Spleen (tissue), 11 donors: ENCODE measurements around the gene COL8A1. TPM values are rescaled to one million over a fixed set of nuclear protein-coding genes. Genes with fewer than 3 reads are reported as not detected.

Experiments
- DNase-seq: peaks from one replicate; pipeline ENCODE4 v3.0.0-alpha.2; 2020
- H3K27ac ChIP-seq, 8 donors: fragments of 200-600 bp; sonication (generic) in 7 of 8; 1 replicate in 4 of 8; 2 replicates in 4 of 8; pipeline versions ENCODE4 v1.5.0 to v1.8.0; 2016 to 2021; ENCODE audit warnings: inconsistent platforms in 4 of 8, mild to moderate bottlenecking in 4 of 8, moderate library complexity in 1 of 8
- H3K27me3 ChIP-seq, 7 donors: fragments of 200-600 bp; sonication (generic) in 6 of 7; replicated peaks in 1 of 7; 1 replicate in 4 of 7; 2 replicates in 3 of 7; pipeline versions ENCODE4 v1.5.0 to v1.8.0; 2016 to 2021; ENCODE audit warnings: inconsistent platforms in 3 of 7, mild to moderate bottlenecking in 1 of 7
- H3K36me3 ChIP-seq, 6 donors: fragments of 200-600 bp; sonication (generic) in 5 of 6; 1 replicate in 4 of 6; 2 replicates in 2 of 6; pipeline versions ENCODE4 v1.5.0 to v1.8.0; 2016 to 2021; ENCODE audit warnings: inconsistent platforms in 2 of 6
- H3K4me1 ChIP-seq, 6 donors: fragments of 200-600 bp; sonication (generic) in 5 of 6; 1 replicate in 3 of 6; 2 replicates in 3 of 6; pipeline versions ENCODE4 v1.5.0 to v1.8.0; 2016 to 2021; ENCODE audit warnings: inconsistent platforms in 3 of 6
- H3K4me3 ChIP-seq, 8 donors: fragments of 200-600 bp; sonication (generic) in 7 of 8; 1 replicate in 4 of 8; 2 replicates in 4 of 8; pipeline versions ENCODE4 v1.5.0 to v1.8.0; 2016 to 2021; ENCODE audit warnings: inconsistent platforms in 4 of 8, mild to moderate bottlenecking in 4 of 8, moderate library complexity in 2 of 8
- H3K9me3 ChIP-seq, 8 donors: fragments of 200-600 bp; sonication (generic) in 7 of 8; 1 replicate in 4 of 8; 2 replicates in 4 of 8; pipeline versions ENCODE4 v1.5.0 to v1.8.0; 2016 to 2021; ENCODE audit warnings: inconsistent platforms in 4 of 8
- POLR2A ChIP-seq, 3 donors: fragments of 450-650 bp; IDR thresholded peaks; one replicate each; pipeline ENCODE4 v1.5.1; 2017; ENCODE audit warnings: antibody characterized with exemption in 3 of 3, mild to moderate bottlenecking in 1 of 3
- POLR2AphosphoS5 ChIP-seq, 3 donors: sonication (generic); formaldehyde crosslinking; IDR thresholded peaks; one replicate each; pipeline ENCODE4 v1.5.1; 2017; ENCODE audit warnings: antibody characterized with exemption in 3 of 3
- WGBS, 5 donors: extraction: QIAGEN DNeasy Blood & Tissue Kit in 3 of 5; methylation state at CpG; one replicate each; pipeline versions ENCODE4 v1.1.5 to v1.1.7; 2013 to 2018; 5-methylcytosine and 5-hydroxymethylcytosine counted together
- intact Hi-C: fragments of 100-400 bp; cut with DNase I; formaldehyde crosslinking; loops from one replicate; pipeline ENCODE4 v1.15.0; 2023; ENCODE audit warnings: low total_unique reads
- polyA plus RNA-seq, 3 donors: library from polyadenylated mRNA; stranded (reverse); fragments of 200-250 nt; gene quantifications; one replicate each; pipeline ENCODE4 v1.2.1, GENCODE V29; 2013
- total RNA-seq, 7 donors: library from RNA; depleted of rRNA in 3 of 7; stranded (reverse); fragments of >200 nt in 3 of 7; fragmentation: NEBNext Ultra II Directional in 4 of 7; extraction: Animal tissue kit (Norgen Biotek cat#: 25700) in 4 of 7; gene quantifications; one replicate each; pipeline versions ENCODE4 v1.1.0 to v1.2.1, GENCODE V29; 2016 to 2021
- TF ChIP-seq, protein P1 (sequence below), 11 experiments: fragments of 200-600 bp in 7 of 11; fragments of 450-650 bp in 4 of 11; sonication (generic) in 4 of 11; IDR thresholded peaks in 8 of 11; conservative IDR thresholded peaks in 3 of 11; 1 replicate in 7 of 11; 2 replicates in 4 of 11; pipeline versions ENCODE4 v1.4.0 to v1.8.0; 2016 to 2021; ENCODE audit warnings: antibody characterized with exemption in 11 of 11, inconsistent platforms in 4 of 11, mild to moderate bottlenecking in 1 of 11
- donor health status: healthy with polysubstance abuse.
- donor health status: DM: no; HTN: no; CAD: no; lungs with moderate emphysema.
- donor health status: DM: no; HTN: no; CAD: no.
- donor health status: Bipolar disorder and iron deficiency.
- donor health status: healthy.
- donor health status: DM: no; HTN: no; CAD: no.
- donor health status: DM: yes; HTN: yes; CAD: no.

COL8A1 gene
- total and polyA plus RNA-seq, 10 donors = 0.22 to 3.1 (median 1.4) TPM

DNA sequence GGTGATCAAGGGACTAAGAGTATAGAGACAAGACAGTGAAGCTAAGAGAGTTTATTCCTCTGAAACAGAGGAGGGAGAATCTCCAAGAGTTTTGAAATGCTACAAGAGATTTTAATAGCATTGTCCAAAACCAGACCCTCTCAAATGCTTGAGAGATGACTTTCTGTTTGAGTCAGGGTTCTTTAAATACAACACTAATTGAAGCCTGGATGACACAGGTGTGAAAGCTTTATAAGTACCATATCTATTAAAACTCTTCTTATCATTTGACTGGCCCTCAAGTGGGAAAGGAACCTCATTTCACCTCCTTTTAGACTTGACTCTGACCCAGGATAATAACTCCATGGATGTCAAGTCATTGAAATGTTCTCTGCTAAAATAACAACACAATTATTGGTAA lies 5.6 kb downstream of the COL8A1 start:
- TF ChIP-seq POLR2AphosphoS5 (IDR thresholded peaks at IDR 0.05) (no peak), POLR2A (IDR thresholded peaks at IDR 0.05) (no peak)
- TF ChIP-seq, protein P1, sequence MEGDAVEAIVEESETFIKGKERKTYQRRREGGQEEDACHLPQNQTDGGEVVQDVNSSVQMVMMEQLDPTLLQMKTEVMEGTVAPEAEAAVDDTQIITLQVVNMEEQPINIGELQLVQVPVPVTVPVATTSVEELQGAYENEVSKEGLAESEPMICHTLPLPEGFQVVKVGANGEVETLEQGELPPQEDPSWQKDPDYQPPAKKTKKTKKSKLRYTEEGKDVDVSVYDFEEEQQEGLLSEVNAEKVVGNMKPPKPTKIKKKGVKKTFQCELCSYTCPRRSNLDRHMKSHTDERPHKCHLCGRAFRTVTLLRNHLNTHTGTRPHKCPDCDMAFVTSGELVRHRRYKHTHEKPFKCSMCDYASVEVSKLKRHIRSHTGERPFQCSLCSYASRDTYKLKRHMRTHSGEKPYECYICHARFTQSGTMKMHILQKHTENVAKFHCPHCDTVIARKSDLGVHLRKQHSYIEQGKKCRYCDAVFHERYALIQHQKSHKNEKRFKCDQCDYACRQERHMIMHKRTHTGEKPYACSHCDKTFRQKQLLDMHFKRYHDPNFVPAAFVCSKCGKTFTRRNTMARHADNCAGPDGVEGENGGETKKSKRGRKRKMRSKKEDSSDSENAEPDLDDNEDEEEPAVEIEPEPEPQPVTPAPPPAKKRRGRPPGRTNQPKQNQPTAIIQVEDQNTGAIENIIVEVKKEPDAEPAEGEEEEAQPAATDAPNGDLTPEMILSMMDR (IDR thresholded peaks at IDR 0.05 in 8 of 11, conservative IDR thresholded peaks at IDR 0.05 in 3 of 11) = no peak
- peaks cover 0 to 21% (median 4%) of the 10 kb centered on the region in 7 donors for H3K27me3 ChIP-seq
- no peaks in the 10 kb centered on the region for H3K36me3 ChIP-seq
- H3K4me3 ChIP-seq = no peak overlapping the region
- no peak for DNase-seq
- H3K9me3 ChIP-seq = no peaks in the 10 kb centered on the region
- intact Hi-C loops = no loop called here
- no peak overlapping the region for H3K27ac ChIP-seq
- H3K4me1 ChIP-seq = no peaks in the 10 kb centered on the region

DNA sequence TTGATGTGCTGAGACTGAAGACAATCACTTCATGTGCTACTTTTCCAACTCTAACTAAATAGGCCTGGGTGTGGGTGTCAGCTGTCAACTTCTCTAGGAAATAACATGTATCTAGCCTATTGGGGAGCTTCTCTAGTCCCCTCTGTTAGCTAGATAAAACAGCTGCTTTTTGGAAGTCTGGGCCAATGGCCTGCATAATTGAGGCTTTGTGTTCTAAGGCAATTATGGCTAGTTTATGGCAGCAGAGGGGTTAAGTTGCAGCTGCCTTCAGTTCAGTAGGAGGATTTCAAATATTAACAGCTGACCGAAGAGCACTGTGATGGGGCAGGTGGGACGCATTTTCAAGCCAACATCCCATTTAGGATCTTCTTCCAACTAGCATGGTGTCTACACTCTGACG lies 6.4 kb downstream of the COL8A1 start:
- H3K9me3 ChIP-seq = no peaks in the 10 kb centered on the region
- no peaks in the 10 kb centered on the region for H3K4me1 ChIP-seq
- DNase-seq = no peak
- no peak overlapping the region for H3K4me3 ChIP-seq
- H3K27me3 ChIP-seq = peaks cover 0 to 14% (median 0%) of the 10 kb centered on the region in 7 donors
- intact Hi-C loops = no loop called here
- TF ChIP-seq, protein P1 (IDR thresholded peaks at IDR 0.05 in 8 of 11, conservative IDR thresholded peaks at IDR 0.05 in 3 of 11) = no peak
- TF ChIP-seq POLR2AphosphoS5 (IDR thresholded peaks at IDR 0.05) (no peak), POLR2A (IDR thresholded peaks at IDR 0.05) (no peak)
- WGBS, 5 donors = 85 to 97% (median 93%) methylated on average over 3 of the region's 3 CpGs
- no peak overlapping the region for H3K27ac ChIP-seq
- H3K36me3 ChIP-seq = no peaks in the 10 kb centered on the region

DNA sequence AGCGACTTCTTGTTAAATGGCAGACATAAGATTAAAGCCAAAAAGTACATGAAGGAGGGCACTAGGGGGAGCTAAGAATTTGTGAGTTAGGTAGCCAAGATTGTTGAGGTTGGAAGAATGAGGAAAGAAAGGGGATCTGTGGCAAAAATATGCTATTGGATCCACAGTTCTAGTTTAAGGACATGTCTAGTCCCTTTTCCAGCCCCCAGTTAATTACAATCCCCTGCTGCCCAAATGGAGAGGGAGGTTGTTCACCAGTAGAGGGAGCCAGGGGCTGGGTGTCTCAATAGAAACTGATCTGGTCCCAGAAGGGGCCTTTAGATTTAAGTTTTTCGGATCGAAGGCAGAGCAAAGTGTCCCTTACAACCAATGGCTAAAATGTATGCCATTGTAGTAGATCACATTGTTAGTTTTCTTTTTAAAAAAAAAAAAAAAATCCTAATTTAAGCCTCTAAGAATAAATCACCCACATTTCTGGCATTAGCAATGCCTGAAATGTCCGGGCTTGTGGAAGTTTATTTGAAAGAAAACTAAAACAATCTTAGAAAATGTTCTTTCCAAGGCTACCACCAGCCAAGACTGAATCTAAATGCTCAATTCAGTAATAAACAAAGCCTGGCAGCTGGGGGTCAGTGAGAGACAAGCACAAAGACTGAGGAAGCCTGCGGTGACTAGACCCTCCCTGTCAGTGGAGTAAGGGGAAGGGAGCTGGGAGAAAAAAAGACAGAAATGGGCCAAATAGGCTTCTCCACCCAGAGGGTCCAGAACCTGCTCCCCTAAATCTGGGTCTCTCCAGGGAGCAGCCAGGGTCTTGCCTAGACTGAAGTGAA lies 7.1 kb downstream of the COL8A1 start:
- WGBS, 5 donors = 87 to 93% (median 88%) methylated on average over 5 of the region's 5 CpGs
- Histone ChIP-seq H3K4me1 (no peaks in the 10 kb centered on the region), H3K27me3 (peaks cover 0 to 7% (median 0%) of the 10 kb centered on the region in 7 donors), H3K36me3 (no peaks in the 10 kb centered on the region), H3K9me3 (no peaks in the 10 kb centered on the region), H3K4me3 (no peak overlapping the region), H3K27ac (no peak overlapping the region)
- intact Hi-C loops = no loop called here
- no peak for TF ChIP-seq POLR2AphosphoS5 (IDR thresholded peaks at IDR 0.05)
- TF ChIP-seq, protein P1 (IDR thresholded peaks at IDR 0.05 in 8 of 11, conservative IDR thresholded peaks at IDR 0.05 in 3 of 11) = peak in 4 of 11 experiments; percentile 11 to 14 (median 14)
- DNase-seq = no peak

DNA sequence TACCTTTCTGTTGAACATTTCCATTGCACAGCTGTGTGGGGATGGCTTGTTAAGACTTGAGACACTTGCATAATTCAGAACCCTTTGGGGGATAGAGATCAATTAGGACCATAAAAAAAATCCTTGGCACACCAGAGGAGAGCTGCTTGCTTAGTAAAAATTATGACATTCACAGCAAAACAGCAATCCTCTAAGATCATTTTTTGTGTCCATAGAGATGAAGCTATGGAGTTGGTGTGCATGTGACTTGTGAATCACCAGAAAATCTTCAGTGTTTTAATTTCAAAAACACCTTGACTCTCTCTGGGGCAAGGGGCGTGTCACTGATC lies 7.7 kb downstream of the COL8A1 start:
- WGBS, 5 donors = 77 to 90% (median 85%) methylated on average over 1 of the region's 1 CpG
- TF ChIP-seq, protein P1 (IDR thresholded peaks at IDR 0.05 in 8 of 11, conservative IDR thresholded peaks at IDR 0.05 in 3 of 11) = no peak
- no peak for TF ChIP-seq POLR2A (IDR thresholded peaks at IDR 0.05)
- no peak for TF ChIP-seq POLR2AphosphoS5 (IDR thresholded peaks at IDR 0.05)

More for the DNA sequence above, 7.7 kb downstream of the COL8A1 start:
- intact Hi-C loops = no loop called here
- Histone ChIP-seq H3K4me3 (no peak overlapping the region), H3K36me3 (no peaks in the 10 kb centered on the region), H3K27ac (no peak overlapping the region), H3K4me1 (no peaks in the 10 kb centered on the region), H3K27me3 (peaks cover 0 to 1% (median 0%) of the 10 kb centered on the region in 7 donors), H3K9me3 (no peaks in the 10 kb centered on the region)
- DNase-seq = no peak
